DMS153 treated with DMSO at 0.1 percent for 48 hours (cell line): ENCODE results near the gene EFNB2.

Experiments
- DNase-seq: peaks from one replicate; lab custom pipeline; 2025; ENCODE audit not compliant: unreplicated experiment; lab: John Stamatoyannopoulos, UW

Gene EFNB2

GRCh38 chr13:106487129-106487528 is 48.3 kb downstream of the EFNB2 start:
- no peak for DNase-seq

DNA sequence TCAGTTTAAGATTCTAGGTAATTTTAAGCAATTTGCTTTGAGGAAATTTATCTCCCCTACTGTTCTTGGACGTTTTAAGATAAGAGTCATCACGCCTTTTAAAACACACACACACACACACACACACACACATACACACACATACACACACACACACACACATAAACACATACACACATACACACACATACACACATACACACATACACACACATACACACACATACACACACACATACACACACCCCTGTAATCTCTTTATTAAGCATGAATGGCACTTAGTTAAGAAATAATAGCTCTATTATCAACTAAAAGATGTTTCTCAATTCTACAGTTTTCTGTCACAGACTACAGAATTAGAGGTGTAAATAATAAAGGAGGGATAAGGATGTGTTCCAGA is 49.2 kb downstream of the EFNB2 start:
- no peak for DNase-seq

DNA sequence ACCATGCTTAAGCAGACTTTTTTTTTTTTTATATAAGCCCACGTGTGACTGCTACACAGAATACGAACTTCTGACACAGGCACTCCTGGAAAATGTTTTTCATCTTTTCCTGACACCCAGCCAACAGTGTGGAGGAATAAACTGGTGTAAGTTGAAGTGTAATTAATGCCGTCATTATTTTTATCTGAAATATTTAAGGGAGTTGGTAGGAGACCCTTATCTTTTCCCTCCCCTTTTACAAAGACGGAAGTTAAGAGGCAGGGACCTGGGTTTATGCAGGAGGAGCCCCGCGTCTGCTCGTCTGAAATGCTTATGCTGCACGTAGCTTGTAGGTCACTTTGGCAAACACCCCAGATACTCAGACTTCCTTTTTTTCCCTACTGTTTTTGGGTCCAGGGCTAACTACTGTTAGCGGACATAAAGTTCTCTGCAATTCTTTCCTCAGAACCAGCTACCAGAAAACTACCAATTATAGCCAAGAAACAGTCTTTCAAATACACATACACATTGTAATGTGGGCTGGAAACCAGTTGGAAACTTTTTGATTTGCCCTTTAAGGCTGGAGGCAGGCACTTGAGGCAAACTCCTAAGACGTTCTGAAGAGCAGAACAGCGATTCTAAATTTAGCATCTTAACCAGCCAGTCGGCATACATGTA is 50.8 kb downstream of the EFNB2 start:
- DNase-seq: no peak

GRCh38 chr13:106484084-106484483 is 51.4 kb downstream of the EFNB2 start:
- no peak for DNase-seq

DNA sequence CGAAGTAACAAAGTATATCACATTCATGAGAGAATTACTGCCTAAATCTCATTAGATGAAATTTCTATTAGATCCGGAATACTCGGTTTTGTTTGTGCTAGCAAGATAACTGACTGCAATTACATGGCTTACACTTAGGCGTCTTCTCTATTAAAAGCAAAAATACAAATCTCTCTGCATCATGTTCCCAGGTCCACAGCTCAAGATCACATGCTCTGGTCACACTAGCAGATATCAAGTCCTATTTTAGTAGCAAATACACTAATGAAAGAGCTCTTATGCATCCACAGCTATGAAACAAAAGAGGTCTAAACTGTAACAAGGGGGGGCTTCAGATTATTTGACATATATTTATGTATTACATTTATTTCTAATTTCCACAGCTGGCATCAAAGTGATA is 53.5 kb downstream of the EFNB2 start:
- DNase-seq: no peak

- DNase-seq: no peak
These were observed 55.0 kb downstream of the EFNB2 start for GRCh38 chr13:106480351-106480910.

DNA sequence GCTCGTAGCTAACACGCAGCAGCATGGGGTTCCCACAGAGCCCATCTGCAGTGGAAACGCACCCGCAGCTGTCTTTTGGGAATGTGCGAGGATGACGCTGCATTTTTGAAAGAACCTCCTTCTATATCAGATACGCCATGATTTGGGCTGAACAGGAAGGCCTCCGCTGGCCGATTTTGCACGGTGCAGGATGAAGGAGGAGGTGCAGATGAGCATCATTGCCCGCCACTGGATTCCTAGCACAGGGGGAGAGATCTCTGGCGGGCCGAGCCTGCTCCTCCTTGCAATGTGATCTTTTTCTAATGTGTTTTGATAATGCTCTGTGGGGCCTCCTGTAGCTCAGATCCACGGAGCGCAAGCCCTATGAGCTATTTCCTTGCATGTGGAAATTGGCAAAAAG is 55.5 kb downstream of the EFNB2 start:
- no peak for DNase-seq

- no peak for DNase-seq
These were observed 57.3 kb downstream of the EFNB2 start for GRCh38 chr13:106478116-106478515.

DNA sequence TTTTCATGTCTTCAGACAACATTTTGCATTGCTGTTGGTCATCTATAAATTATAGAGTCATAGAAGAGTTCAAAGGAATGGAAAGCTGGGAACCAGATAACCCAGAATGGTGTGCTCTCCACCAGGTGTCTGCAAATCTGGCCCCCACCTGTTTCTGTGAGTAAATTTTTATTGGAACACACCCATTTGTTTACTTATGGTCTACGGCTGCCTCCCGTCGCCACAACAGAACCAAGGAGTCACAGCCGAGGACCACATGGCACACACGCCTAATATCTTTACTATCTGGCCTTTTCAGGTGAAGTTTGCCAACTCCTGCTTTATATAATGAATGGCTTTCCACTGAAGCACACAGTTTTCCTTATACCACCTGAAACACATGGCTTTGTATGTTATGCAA is 58.2 kb downstream of the EFNB2 start:
- DNase-seq: no peak

DNA sequence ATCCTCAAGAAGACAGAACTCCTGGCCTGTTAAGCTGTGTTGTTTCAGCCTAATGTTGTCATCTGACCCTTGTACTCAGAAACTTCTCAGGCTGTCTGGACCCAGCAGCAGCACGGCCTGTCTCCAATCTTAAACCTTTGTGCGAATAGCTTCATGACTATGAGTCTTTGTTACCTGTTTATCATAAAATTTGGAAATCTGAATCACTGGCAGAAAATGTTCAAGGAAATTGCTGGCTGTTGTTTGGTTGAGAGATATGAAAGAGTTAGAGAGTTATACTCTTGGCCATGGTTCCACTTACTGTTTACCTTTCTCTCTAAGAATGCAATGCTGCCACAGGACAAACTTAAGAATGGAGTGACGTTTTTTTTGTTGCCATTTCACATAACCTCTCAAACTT is 59.6 kb downstream of the EFNB2 start:
- DNase-seq: no peak

GRCh38 chr13:106474912-106475311 is 60.5 kb downstream of the EFNB2 start:
- DNase-seq: no peak

DNA sequence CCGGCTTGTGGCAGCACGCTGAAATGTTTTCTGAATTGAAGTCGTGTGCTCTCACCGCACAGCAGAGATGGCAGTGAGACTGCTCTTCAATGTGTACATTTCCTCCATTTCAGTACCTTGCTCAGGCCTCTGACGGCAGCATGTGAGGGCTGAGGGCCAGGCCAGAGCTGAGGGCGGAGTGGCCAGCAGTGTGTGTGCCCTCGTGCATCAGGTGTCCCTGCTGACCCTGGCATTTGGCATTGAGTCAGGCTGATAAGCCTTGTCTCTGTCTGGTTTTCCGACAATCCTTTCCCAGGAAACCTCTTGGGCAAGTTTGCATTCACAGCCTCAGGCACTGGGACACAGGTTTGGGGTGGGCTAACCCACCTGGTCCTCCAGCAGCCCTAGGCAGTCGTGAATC is 62.3 kb downstream of the EFNB2 start:
- no peak for DNase-seq

DNA sequence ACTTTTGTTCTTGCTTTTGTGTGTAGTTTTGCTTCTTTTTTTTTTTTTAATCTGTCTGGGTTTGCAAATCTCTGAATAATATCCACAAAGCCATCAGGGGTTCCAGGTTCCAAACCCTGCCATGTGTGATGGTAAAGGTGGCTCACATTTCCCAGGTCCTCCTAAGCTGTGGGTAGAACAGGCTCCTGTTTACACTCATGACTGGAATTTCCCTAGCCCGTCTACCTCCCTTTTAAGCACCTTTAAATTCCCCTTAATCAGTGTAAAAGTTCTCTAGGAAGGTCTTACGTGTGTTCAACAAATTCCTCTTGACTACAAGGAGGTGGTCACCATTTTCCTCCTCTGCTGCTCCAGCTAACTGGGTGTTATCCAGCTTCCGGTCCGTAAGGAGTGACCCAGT is 62.8 kb downstream of the EFNB2 start:
- DNase-seq: no peak

- no peak for DNase-seq
These were observed 63.4 kb downstream of the EFNB2 start for GRCh38 chr13:106471957-106472543.

GRCh38 chr13:106470576-106470975 is 64.9 kb downstream of the EFNB2 start:
- no peak for DNase-seq

- DNase-seq: no peak
These were observed 66.5 kb downstream of the EFNB2 start for GRCh38 chr13:106468744-106469590.

DNA sequence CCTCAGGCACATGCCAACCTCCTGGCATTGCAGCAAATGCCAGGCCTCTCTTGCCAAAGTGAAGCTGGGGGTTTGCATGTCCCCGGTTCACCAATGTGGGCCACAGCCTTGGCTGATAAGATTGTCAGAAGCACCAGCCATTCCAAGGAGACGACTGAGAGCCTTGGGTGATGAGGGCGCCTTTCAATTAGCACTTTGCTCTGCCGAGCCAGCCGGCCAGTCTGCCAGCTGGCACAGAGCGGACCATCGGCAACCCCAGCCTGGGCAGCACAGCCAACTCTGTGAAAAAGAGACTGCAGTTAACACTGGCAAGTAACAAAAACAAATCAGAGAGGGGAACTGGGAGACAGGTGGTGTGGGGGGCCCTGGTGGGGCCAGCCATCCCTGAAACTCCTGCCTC is 67.3 kb downstream of the EFNB2 start:
- no peak for DNase-seq

GRCh38 chr13:106467427-106468122 is 67.9 kb downstream of the EFNB2 start:
- no peak for DNase-seq

- DNase-seq: no peak
These were observed 68.6 kb downstream of the EFNB2 start for GRCh38 chr13:106466691-106467426.

GRCh38 chr13:106464076-106464475 is 71.4 kb downstream of the EFNB2 start:
- no peak for DNase-seq

DNA sequence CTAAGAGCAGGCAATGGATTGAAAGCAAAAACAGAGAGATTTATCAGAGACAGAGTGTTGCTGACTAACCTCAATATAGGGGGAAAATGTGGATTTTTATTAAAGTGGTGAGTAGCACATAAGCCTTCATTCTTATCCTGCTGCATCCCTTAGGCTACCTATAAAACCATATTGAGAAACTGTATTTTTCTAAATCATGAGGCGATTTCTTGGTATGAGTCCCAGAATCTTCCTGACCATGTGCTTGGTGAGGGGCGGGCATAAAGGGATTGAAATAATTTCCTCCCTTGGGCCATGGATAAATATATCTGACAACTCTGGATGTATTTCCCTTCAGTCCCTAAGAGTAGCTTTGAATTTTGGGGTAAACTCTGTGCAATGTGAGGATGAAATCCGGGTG is 72.8 kb downstream of the EFNB2 start:
- no peak for DNase-seq
